PC-9 (cell line): ENCODE data around the gene TELO2. TPM values are rescaled to one million over a fixed set of nuclear protein-coding genes. Genes with fewer than 3 reads are reported as not detected.

ENCODE experiments used
- BruUV-seq: library from RNA; stranded (reverse); fragments of 400-500 nt; replicated peaks from 2 replicates; lab custom pipeline; 2021; lab: Mats Ljungman, UMichigan
- CTCF ChIA-PET: fragments of 300-600 bp; sonication (Branson Sonifier 250); formaldehyde crosslinking; loops from one replicate; lab custom pipeline; 2022; ENCODE audit warnings: antibody characterized with exemption; lab: Charles Lee
- POLR2A ChIA-PET: fragments of 300-600 bp; sonication (Branson Sonifier 250); formaldehyde crosslinking; loops from one replicate; lab custom pipeline; 2022; ENCODE audit warnings: antibody characterized with exemption; ENCODE audit not compliant: unreplicated experiment; lab: Charles Lee
- DNase-seq, 2 experiments: peaks; one replicate each; pipeline versions ENCODE4 v3.0.0 to v3.0.0-alpha.2; 2015 to 2022; ENCODE audit warnings: mixed read lengths in 1 of 2
- H2AFZ ChIP-seq: fragments of 200-600 bp; sonication (generic); 2 replicates; pipeline ENCODE4 v1.8.1; 2017; ENCODE audit warnings: antibody characterized with exemption
- H3F3A ChIP-seq: fragments of 200-600 bp; sonication (generic); 2 replicates; pipeline ENCODE4 v1.8.1; 2017; ENCODE audit warnings: antibody characterized with exemption, mild to moderate bottlenecking, low read depth; ENCODE audit not compliant: insufficient read depth
- H3K27ac ChIP-seq: fragments of 200-600 bp; sonication (generic); 2 replicates; pipeline ENCODE4 v1.6.1; 2016; ENCODE audit warnings: mixed run types
- H3K27me3 ChIP-seq: fragments of 200-600 bp; sonication (generic); 2 replicates; pipeline ENCODE4 v1.6.1; 2016; ENCODE audit warnings: low read depth, mixed run types; ENCODE audit not compliant: insufficient read depth
- H3K36me3 ChIP-seq: fragments of 200-600 bp; sonication (generic); 2 replicates; pipeline ENCODE4 v1.6.1; 2016; ENCODE audit warnings: low read depth, mixed run types
- H3K4me1 ChIP-seq: fragments of 200-600 bp; sonication (generic); replicated peaks from 2 replicates; pipeline ENCODE4 v1.6.1; 2016; ENCODE audit warnings: mixed run types; ENCODE audit not compliant: insufficient read depth
- H3K4me2 ChIP-seq: fragments of 200-600 bp; sonication (generic); 2 replicates; pipeline ENCODE4 v1.6.1; 2017; ENCODE audit warnings: mixed run types
- H3K4me3 ChIP-seq: fragments of 200-600 bp; sonication (generic); 2 replicates; pipeline ENCODE4 v1.6.1; 2016; ENCODE audit warnings: mixed run types
- H3K79me2 ChIP-seq: fragments of 200-600 bp; sonication (generic); 2 replicates; pipeline ENCODE4 v1.6.1; 2017; ENCODE audit warnings: low read depth, mixed run types
- H3K9me2 ChIP-seq: fragments of 200-600 bp; sonication (generic); 2 replicates; pipeline ENCODE4 v1.8.1; 2017; ENCODE audit warnings: mild to moderate bottlenecking; ENCODE audit not compliant: insufficient read depth
- H3K9me3 ChIP-seq: fragments of 200-600 bp; sonication (generic); 2 replicates; pipeline ENCODE4 v1.8.1; 2016; ENCODE audit warnings: low read depth; ENCODE audit not compliant: insufficient read depth
- H4K20me1 ChIP-seq: fragments of 200-600 bp; sonication (generic); 2 replicates; pipeline ENCODE4 v1.8.1; 2017; ENCODE audit not compliant: insufficient read depth
- CTCF ChIP-seq: fragments of 200-600 bp; sonication (generic); conservative IDR thresholded peaks from 2 replicates; pipeline ENCODE4 v1.6.1; 2017; ENCODE audit warnings: mixed run types, antibody characterized with exemption, mild to moderate bottlenecking, moderate library complexity
- EZH2 ChIP-seq: fragments of 200-600 bp; sonication (generic); IDR thresholded peaks from 2 replicates; pipeline ENCODE4 v1.8.0; 2017; ENCODE audit warnings: antibody characterized with exemption, low read depth
- intact Hi-C: fragments of 100-400 bp; cut with micrococcal nuclease; formaldehyde crosslinking; loops from one replicate; pipeline ENCODE4 v1.10.0; 2022; ENCODE audit not compliant: unreplicated experiment
- total RNA-seq: library from RNA; stranded (reverse); gene quantifications from 2 replicates; pipeline ENCODE4 v1.2.3, GENCODE V29; 2021

Gene TELO2
- total RNA-seq, 1 experiment from 2014 or later: 56.0 TPM

- POLR2A ChIA-PET: no interaction called here
Measured at GRCh38 chr16:1519831-1520230, 26.7 kb downstream of the TELO2 start.

DNA sequence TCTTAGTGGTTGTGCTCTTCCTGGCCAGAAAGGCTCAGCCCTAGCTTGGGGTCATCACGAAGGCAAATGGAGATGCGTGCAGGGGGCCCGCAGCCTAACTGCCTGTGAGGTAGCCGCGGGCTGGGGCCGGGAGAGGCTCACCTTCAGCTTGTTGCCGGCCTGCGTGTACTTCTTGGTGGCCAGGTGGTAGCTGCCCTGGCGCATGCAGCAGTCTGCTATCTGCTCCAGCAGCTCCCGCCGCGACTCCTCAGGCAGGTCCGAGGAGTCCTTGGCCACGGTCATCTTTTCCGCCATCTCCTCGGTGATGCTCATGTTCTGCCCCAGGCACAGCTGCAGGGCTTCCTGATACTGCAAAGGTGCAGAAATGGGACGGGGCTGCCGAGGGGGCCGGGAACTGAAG, 27.3 kb downstream of the TELO2 start:
- H3K27ac ChIP-seq: no peak overlapping the region
- intact Hi-C loops: no loop called here
- H3K79me2 ChIP-seq: no peaks in the 10 kb centered on the region
- H4K20me1 ChIP-seq: no peaks in the 10 kb centered on the region
- POLR2A ChIA-PET: no interaction called here
- no peaks in the 10 kb centered on the region for H3K36me3 ChIP-seq
- no peak overlapping the region for H3K4me3 ChIP-seq
- no peaks in the 10 kb centered on the region for H3K9me2 ChIP-seq
- CTCF ChIA-PET: no interaction called here
- no peaks in the 10 kb centered on the region for H3K9me3 ChIP-seq
- TF ChIP-seq EZH2 (no peak), CTCF (no peak)
- no TSS peak for BruUV-seq
- H3K4me1 ChIP-seq: no peaks in the 10 kb centered on the region
- H3K4me2 ChIP-seq: no peak overlapping the region
- no peak overlapping the region for H2AFZ ChIP-seq
- 0 out of 2 replicates have a peak, but pooled peaks cover 3% of the 10 kb centered on the region for H3F3A ChIP-seq
- H3K27me3 ChIP-seq: no peaks in the 10 kb centered on the region
- no peak for DNase-seq

More at GRCh38 chr16:1519831-1520230, 26.7 kb downstream of the TELO2 start:
- CTCF ChIA-PET: no interaction called here
- Histone ChIP-seq H3K36me3 (no peaks in the 10 kb centered on the region), H4K20me1 (no peaks in the 10 kb centered on the region), H3K9me3 (no peaks in the 10 kb centered on the region), H3K27me3 (no peaks in the 10 kb centered on the region), H3K79me2 (no peaks in the 10 kb centered on the region), H3K9me2 (no peaks in the 10 kb centered on the region), H3K4me3 (no peak overlapping the region), H3K4me2 (no peak overlapping the region), H2AFZ (no peak overlapping the region), H3F3A (0 out of 2 replicates have a peak, but pooled peaks cover 3% of the 10 kb centered on the region), H3K4me1 (no peaks in the 10 kb centered on the region), H3K27ac (no peak overlapping the region)
- intact Hi-C loops: no loop called here
- no peak for DNase-seq
- no TSS peak for BruUV-seq
- TF ChIP-seq EZH2: no peak
- no peak for TF ChIP-seq CTCF

DNA sequence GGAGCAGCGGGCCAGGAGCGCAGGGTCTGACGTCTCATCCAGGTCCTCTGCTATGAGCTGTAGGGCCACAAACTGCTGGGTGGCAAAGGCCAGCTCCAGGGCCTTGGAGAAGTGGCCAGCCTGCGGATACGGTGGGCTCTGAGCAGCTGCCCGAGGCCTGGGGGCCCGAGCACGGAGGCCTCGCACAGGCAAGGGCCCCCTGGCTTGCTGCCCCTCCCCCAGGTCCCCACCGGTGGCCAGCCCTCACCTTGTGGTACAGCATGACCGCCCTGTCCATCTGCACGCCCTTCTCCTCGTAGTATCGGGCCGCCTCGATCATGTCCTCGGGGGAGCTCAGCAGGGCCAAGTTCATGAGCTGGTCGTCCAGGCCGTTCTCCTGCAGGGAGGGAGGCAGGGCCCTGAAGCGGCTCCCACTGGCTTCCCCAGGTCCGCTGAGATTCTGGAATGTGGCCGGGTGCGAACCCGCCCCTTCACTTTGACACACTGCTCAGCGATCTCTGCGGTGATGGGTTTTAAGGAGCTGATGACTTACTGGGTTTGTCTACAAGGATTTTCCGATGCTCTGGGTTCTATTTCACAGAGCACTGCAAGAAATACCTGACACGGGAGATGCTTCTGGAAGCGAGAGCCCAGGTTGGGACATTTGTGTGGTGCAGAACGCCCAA, 30.6 kb downstream of the TELO2 start:
- no peaks in the 10 kb centered on the region for H3F3A ChIP-seq
- no peak overlapping the region for H3K27ac ChIP-seq
- H3K9me2 ChIP-seq: no peaks in the 10 kb centered on the region
- H3K4me3 ChIP-seq: no peak overlapping the region
- CTCF ChIA-PET: no interaction called here
- no peak overlapping the region for H3K4me2 ChIP-seq
- no peak overlapping the region for H2AFZ ChIP-seq
- POLR2A ChIA-PET: no interaction called here
- no TSS peak for BruUV-seq
- no peaks in the 10 kb centered on the region for H3K36me3 ChIP-seq
- intact Hi-C loops: no loop called here
- H4K20me1 ChIP-seq: no peaks in the 10 kb centered on the region; the same call in 1 of the 2 replicates
- no peaks in the 10 kb centered on the region for H3K79me2 ChIP-seq
- H3K4me1 ChIP-seq: no peaks in the 10 kb centered on the region
- H3K27me3 ChIP-seq: no peaks in the 10 kb centered on the region
- DNase-seq: no peak
- H3K9me3 ChIP-seq: no peaks in the 10 kb centered on the region
- TF ChIP-seq EZH2: no peak

GRCh38 chr16:1524366-1524765, 31.2 kb downstream of the TELO2 start:
- Histone ChIP-seq H2AFZ (no peak overlapping the region), H3F3A (no peaks in the 10 kb centered on the region), H3K9me2 (no peaks in the 10 kb centered on the region), H3K4me2 (no peak overlapping the region), H3K4me3 (no peak overlapping the region), H3K79me2 (no peaks in the 10 kb centered on the region), H3K27ac (no peak overlapping the region), H3K4me1 (no peaks in the 10 kb centered on the region), H3K9me3 (no peaks in the 10 kb centered on the region), H3K36me3 (no peaks in the 10 kb centered on the region), H3K27me3 (no peaks in the 10 kb centered on the region), H4K20me1 (no peaks in the 10 kb centered on the region; the same call in 1 of the 2 replicates)
- POLR2A ChIA-PET: no interaction called here
- intact Hi-C loops: no loop called here
- CTCF ChIA-PET: no interaction called here
- TF ChIP-seq CTCF (no peak), EZH2 (no peak)
- no peak for DNase-seq
- BruUV-seq: no TSS peak
